ENCODE data around the gene TSNAXIP1.
A peak's percentile ranks its signal among the peaks of the same experiment; 100 is the strongest.

Gene TSNAXIP1

GRCh38 chr16:67782567-67783352, 23.9 kb upstream of the TSNAXIP1 start:
- DNase-seq = peak; percentile 75

GRCh38 chr16:67783353-67783725, 23.4 kb upstream of the TSNAXIP1 start:
- peak; percentile 83 for DNase-seq

- no peak for DNase-seq
Observed at GRCh38 chr16:67786491-67786890, 20.2 kb upstream of the TSNAXIP1 start.

GRCh38 chr16:67790071-67790470, 16.6 kb upstream of the TSNAXIP1 start:
- DNase-seq = no peak

GRCh38 chr16:67796099-67796718, 10.5 kb upstream of the TSNAXIP1 start:
- DNase-seq = no peak

- DNase-seq = no peak
Observed at GRCh38 chr16:67800338-67800926, 6.3 kb upstream of the TSNAXIP1 start.

GRCh38 chr16:67801241-67801640, 5.4 kb upstream of the TSNAXIP1 start:
- DNase-seq = no peak

- DNase-seq = no peak
Observed at GRCh38 chr16:67801883-67802282, 4.8 kb upstream of the TSNAXIP1 start.

- no peak for DNase-seq
Observed at GRCh38 chr16:67803894-67804293, 2.8 kb upstream of the TSNAXIP1 start.

GRCh38 chr16:67804853-67805542, 1.7 kb upstream of the TSNAXIP1 start:
- DNase-seq = no peak

- DNase-seq = no peak
Observed at GRCh38 chr16:67805718-67806427, 816 bp upstream of the TSNAXIP1 start.

GRCh38 chr16:67807148-67807682, 526 bp downstream of the TSNAXIP1 start:
- DNase-seq = no peak

- DNase-seq = no peak
Observed at GRCh38 chr16:67811899-67812298, 5.2 kb downstream of the TSNAXIP1 start.

- DNase-seq = peak; percentile 67
Observed at GRCh38 chr16:67814567-67814966, 7.9 kb downstream of the TSNAXIP1 start.

- no peak for DNase-seq
Observed at GRCh38 chr16:67820608-67821259, 14.0 kb downstream of the TSNAXIP1 start.

- no peak for DNase-seq
Observed at GRCh38 chr16:67822511-67822910, 15.8 kb downstream of the TSNAXIP1 start.

GRCh38 chr16:67825119-67825518, 18.4 kb downstream of the TSNAXIP1 start:
- no peak for DNase-seq

- DNase-seq = no peak
Observed at GRCh38 chr16:67825906-67826305, 19.2 kb downstream of the TSNAXIP1 start.

- DNase-seq = no peak
Observed at GRCh38 chr16:67828651-67829050, 22.0 kb downstream of the TSNAXIP1 start.

- DNase-seq = no peak
Observed at GRCh38 chr16:67833030-67833414, 26.3 kb downstream of the TSNAXIP1 start.

GRCh38 chr16:67833415-67834241, 26.9 kb downstream of the TSNAXIP1 start:
- DNase-seq = peak; percentile 65

Measured in DMS79 treated with DMSO at 0.1 percent for 48 hours (cell line).